Lower leg skin (tissue), 4 donors: ENCODE measurements around the gene ZNF512. TPM values are rescaled to one million over a fixed set of nuclear protein-coding genes. Genes with fewer than 3 reads are reported as not detected.

Experiments used
- DNase-seq, 2 donors: peaks; one replicate each; pipeline ENCODE4 v3.0.0-alpha.2; 2019; ENCODE audit warnings: low spot score in 2 of 2
- H3K4me3 ChIP-seq: fragments of 200-600 bp; sonication (generic); 2 replicates; pipeline ENCODE4 v1.5.1; 2017; ENCODE audit warnings: mild to moderate bottlenecking, low read depth; ENCODE audit not compliant: poor library complexity, severe bottlenecking
- POLR2A ChIP-seq, 2 donors: fragments of 450-650 bp; IDR thresholded peaks; one replicate each; pipeline ENCODE4 v1.6.1; 2016 to 2017; ENCODE audit warnings: antibody characterized with exemption in 2 of 2, mild to moderate bottlenecking in 1 of 2, moderate library complexity in 1 of 2
- WGBS, 2 donors: methylation state at CpG; one replicate each; pipeline ENCODE4 v1.1.5; 2018; 5-methylcytosine and 5-hydroxymethylcytosine counted together
- intact Hi-C: fragments of 100-400 bp; cut with DNase I; formaldehyde crosslinking; loops from one replicate; pipeline ENCODE4 v1.15.0; 2023; ENCODE audit warnings: low total_unique reads
- total RNA-seq, 4 donors: library from RNA; depleted of rRNA; stranded (reverse); fragments of >200 nt; gene quantifications; one replicate each; pipeline ENCODE4 v1.1.0, GENCODE V29; 2016
- TF ChIP-seq, protein P1 (sequence below), 3 donors: fragments of 450-650 bp; IDR thresholded peaks; one replicate each; pipeline ENCODE4 v1.5.1; 2016; ENCODE audit warnings: antibody characterized with exemption in 3 of 3, mild to moderate bottlenecking in 3 of 3, moderate library complexity in 2 of 3

The ZNF512 gene
- total RNA-seq, 4 donors from 2014 or later, result 3.5 to 17.6 (median 12.6) TPM

DNA sequence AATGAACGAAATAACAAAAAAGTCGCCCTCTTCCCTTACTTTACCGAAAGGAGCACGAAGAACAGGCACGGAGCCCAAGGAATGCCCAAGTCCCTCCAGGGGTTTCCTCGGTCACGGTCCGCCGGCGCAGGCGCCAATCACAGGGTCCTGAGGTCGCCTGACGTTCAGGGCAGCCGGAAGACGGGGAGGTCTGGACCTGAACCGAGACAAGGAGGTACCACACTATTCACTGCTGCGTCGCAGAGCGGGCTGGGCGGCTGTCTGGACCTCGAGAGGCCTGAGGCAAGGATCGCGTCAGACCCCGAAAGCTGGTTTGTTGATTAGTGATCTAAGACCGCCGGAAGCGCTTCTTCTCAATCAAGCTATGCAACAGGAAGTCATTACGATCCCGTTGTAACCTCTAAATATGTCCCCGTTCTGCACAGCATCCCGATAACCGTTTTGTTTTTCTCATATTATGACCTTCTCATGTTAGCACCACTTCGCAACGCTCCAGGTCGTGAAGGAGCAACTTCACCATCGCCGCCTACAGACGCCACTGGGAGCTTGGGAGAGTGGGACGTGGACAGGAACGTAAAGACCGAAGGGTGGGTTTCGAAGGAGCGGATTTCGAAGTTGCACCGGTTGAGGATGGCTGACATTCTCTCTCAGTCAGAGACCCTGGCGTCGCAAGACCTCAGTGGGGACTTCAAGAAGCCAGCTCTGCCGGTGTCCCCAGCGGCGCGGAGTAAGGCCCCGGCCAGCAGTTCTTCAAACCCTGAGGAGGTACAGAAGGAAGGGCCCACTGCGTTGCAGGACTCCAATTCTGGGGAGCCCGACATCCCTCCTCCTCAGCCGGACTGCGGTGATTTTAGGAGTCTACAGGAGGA, 80.7 kb downstream of the ZNF512 start, which contains the start of the genes SLC4A1AP and SUPT7L:
TSS of gene SLC4A1AP (plus strand) at position 605 of the 869 bp plus-strand sequence. CDS start at position 631, 26 bp downstream.
TSS of gene SUPT7L (minus strand) at position 330 of the 869 bp plus-strand sequence. CDS start 1,422 bp downstream, outside the sequence.
- TF ChIP-seq, protein P1, sequence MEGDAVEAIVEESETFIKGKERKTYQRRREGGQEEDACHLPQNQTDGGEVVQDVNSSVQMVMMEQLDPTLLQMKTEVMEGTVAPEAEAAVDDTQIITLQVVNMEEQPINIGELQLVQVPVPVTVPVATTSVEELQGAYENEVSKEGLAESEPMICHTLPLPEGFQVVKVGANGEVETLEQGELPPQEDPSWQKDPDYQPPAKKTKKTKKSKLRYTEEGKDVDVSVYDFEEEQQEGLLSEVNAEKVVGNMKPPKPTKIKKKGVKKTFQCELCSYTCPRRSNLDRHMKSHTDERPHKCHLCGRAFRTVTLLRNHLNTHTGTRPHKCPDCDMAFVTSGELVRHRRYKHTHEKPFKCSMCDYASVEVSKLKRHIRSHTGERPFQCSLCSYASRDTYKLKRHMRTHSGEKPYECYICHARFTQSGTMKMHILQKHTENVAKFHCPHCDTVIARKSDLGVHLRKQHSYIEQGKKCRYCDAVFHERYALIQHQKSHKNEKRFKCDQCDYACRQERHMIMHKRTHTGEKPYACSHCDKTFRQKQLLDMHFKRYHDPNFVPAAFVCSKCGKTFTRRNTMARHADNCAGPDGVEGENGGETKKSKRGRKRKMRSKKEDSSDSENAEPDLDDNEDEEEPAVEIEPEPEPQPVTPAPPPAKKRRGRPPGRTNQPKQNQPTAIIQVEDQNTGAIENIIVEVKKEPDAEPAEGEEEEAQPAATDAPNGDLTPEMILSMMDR (IDR thresholded peaks at IDR 0.05), result peak in 1 of 3 donors; percentile 74
- TF ChIP-seq POLR2A (IDR thresholded peaks at IDR 0.05), result no peak
- WGBS, 2 donors, result 0% methylated on average over 45 to 56 of the region's 56 CpGs
- peak; percentile 56 to 90 for DNase-seq
- intact Hi-C loops, result no loop called here
- peak within 1 kb of the TSS; percentile 77 for H3K4me3 ChIP-seq

DNA sequence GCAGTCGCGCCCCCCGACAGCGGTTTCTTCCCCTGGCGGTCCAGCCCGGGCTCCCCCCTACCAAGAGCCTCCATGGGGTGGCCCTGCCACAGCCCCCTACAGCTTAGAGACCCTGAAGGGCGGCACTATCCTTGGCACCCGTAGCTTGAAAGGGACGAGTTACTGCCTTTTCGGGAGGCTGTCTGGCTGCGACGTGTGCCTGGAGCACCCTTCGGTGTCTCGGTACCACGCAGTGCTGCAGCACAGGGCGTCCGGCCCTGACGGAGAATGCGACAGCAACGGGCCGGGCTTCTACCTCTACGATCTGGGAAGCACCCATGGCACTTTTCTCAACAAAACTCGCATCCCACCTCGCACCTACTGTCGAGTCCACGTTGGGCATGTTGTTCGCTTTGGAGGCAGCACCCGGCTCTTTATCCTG, 81.3 kb downstream of the ZNF512 start:
- WGBS, 2 donors, result 3 to 4% methylated on average over 13 to 18 of the region's 28 CpGs
- H3K4me3 ChIP-seq, result peak overlapping the region; percentile 77
- TF ChIP-seq, protein P1 (IDR thresholded peaks at IDR 0.05), result no peak
- TF ChIP-seq POLR2A (IDR thresholded peaks at IDR 0.05), result no peak
- no peak for DNase-seq
- intact Hi-C loops, result no loop called here

DNA sequence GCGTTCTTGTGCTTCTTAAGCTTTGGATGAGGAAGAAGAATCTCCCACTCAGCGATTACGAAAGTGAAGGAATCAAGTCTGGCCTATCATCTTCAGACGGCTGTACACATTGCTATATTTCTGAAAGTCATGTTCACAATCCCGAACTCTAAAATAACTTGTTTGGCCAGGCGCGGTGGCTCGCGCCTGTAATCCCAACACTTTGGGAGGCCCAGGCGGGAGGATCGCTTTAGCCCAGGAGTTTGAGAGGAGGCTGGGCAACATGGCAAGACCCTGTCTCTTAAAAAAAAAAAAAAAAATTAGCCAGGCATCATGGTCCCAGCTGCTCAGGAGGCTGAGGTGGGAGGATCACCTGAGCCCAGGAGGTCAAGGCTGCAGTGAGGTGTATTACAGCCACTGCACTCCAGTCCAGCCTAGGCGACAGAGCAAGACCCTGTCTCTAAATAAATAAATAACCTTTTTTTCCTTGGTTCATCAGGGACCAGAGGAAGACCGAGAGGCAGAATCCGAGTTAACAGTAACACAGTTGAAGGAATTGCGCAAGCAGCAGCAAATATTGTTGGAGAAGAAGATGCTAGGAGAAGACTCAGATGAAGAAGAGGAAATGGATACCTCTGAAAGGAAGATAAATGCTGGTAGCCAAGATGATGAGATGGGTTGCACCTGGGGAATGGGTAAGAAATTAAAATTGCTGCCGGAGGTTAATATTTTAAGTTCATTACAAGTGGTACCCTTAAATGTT, 82.0 kb downstream of the ZNF512 start:
- intact Hi-C loops, result no loop called here
- WGBS, 2 donors, result 83 to 84% methylated on average over 16 of the region's 16 CpGs
- H3K4me3 ChIP-seq, result no peak overlapping the region
- TF ChIP-seq POLR2A (IDR thresholded peaks at IDR 0.05), result no peak
- TF ChIP-seq, protein P1 (IDR thresholded peaks at IDR 0.05), result no peak
- DNase-seq, result no peak

DNA sequence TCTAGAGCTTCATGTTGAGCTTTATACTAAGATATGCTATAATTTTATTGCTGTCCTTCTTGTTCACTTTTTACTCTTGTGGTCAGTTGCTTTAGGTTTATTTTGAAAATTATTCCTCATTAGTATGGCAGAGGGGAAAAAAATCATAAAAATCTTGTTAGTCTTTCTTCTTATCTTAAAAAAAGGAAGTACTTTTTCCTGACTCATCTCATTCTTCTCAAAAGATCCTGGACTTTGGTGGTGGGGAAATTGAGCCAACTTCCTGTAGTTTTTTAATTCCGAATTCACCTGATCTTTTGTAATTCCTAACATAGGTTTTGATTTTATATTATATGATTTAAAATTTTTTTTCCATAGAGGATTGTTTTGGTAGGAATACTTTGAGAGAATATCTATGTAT, 84.6 kb downstream of the ZNF512 start:
- intact Hi-C loops, result no loop called here
- no peak overlapping the region for H3K4me3 ChIP-seq
- WGBS, 2 donors, result 79 to 80% methylated on average over 1 of the region's 1 CpG
- DNase-seq, result no peak
- no peak for TF ChIP-seq POLR2A (IDR thresholded peaks at IDR 0.05)
- TF ChIP-seq, protein P1 (IDR thresholded peaks at IDR 0.05), result no peak

DNA sequence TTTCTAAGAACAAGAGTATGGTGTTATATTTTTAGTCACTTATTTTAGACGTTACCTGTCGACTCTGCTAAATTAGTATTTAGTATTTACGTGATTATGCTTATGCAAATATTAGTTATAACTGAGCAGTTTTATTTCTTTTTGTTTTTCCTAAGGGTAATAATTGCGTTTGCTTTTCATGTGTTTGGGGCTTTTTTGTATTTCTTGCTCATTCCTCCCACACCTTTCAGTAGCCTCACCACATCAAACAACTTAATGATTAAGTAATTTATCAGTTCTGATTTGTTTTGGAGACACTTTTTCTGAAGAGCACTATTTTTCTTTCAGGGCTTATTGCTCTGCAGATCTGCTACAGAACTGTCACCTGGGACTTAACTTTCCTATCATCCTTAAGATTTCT, 88.4 kb downstream of the ZNF512 start:
- 86 to 90% methylated on average over 4 of the region's 4 CpGs for WGBS, 2 donors
- intact Hi-C loops, result no loop called here
- TF ChIP-seq POLR2A (IDR thresholded peaks at IDR 0.05), result no peak
- TF ChIP-seq, protein P1 (IDR thresholded peaks at IDR 0.05), result no peak
- no peak overlapping the region for H3K4me3 ChIP-seq
- no peak for DNase-seq

Other genes with a start within 250 kb of the ZNF512 start
- 100 to 1,000 TPM in 1 of 4 donors, 10 to 100 TPM in 3; 54.3 to 125 (median 62.9) TPM for gene GTF3C2, start 226.3 kb upstream of the ZNF512 start, total RNA-seq
- 10 to 100 TPM; 49.3 to 64.3 (median 57.2) TPM for gene EIF2B4, start 212.7 kb upstream of the ZNF512 start, total RNA-seq
- gene SNX17, start 212.4 kb upstream of the ZNF512 start, total RNA-seq, result 100 to 1,000 TPM in 1 of 4 donors, 10 to 100 TPM in 3; 72.3 to 101 (median 80.2) TPM
- 10 to 100 TPM in 3 of 4 donors, 1 to 10 TPM in 1; 8.3 to 14.9 (median 11.5) TPM for gene ZNF513, start 202.3 kb upstream of the ZNF512 start, total RNA-seq
- gene PPM1G, start 173.5 kb upstream of the ZNF512 start, total RNA-seq, result 10 to 100 TPM; 40.2 to 50.3 (median 48.1) TPM
- 10 to 100 TPM; 60.9 to 79.7 (median 68.3) TPM for gene NRBP1, start 154.4 kb upstream of the ZNF512 start, total RNA-seq
- gene KRTCAP3, start 140.7 kb upstream of the ZNF512 start, total RNA-seq, result 10 to 100 TPM; 22.2 to 28.0 (median 25.6) TPM
- 10 to 100 TPM; 13.2 to 18.8 (median 14.4) TPM for gene IFT172, start 93.3 kb upstream of the ZNF512 start, total RNA-seq
- gene FNDC4, start 87.8 kb upstream of the ZNF512 start, total RNA-seq, result 1 to 10 TPM; 2.6 to 9.1 (median 5.0) TPM
- not detected for gene GCKR, start 86.2 kb upstream of the ZNF512 start, total RNA-seq
- gene CCDC121, start 46.0 kb downstream of the ZNF512 start, total RNA-seq, result 1 to 10 TPM; 2.0 to 6.2 (median 4.6) TPM
- 10 to 100 TPM; 15.3 to 23.2 (median 21.2) TPM for gene GPN1, start 46.0 kb downstream of the ZNF512 start, total RNA-seq
- gene SUPT7L, start 80.6 kb downstream of the ZNF512 start, total RNA-seq, result 10 to 100 TPM in 3 of 4 donors, 1 to 10 TPM in 1; 9.7 to 16.9 (median 14.9) TPM
- gene SLC4A1AP, start 80.8 kb downstream of the ZNF512 start, total RNA-seq, result 10 to 100 TPM; 15.6 to 25.0 (median 22.1) TPM
- gene MRPL33, start 188.7 kb downstream of the ZNF512 start, total RNA-seq, result 10 to 100 TPM; 43.3 to 64.9 (median 54.5) TPM